SU-DHL-6 (cell line): ENCODE measurements around the gene HOXC12.

ENCODE experiments used
- H2AFZ ChIP-seq: fragments of 200-600 bp; sonication (generic); 2 replicates; pipeline ENCODE4 v1.6.1; 2014; ENCODE audit warnings: low read depth, mild to moderate bottlenecking, moderate library complexity, mixed read lengths, antibody characterized with exemption, low read length; ENCODE audit not compliant: severe bottlenecking
- H3F3A ChIP-seq: fragments of 200-600 bp; shearing (Covaris generic); 2 replicates; pipeline ENCODE4 v1.6.0; 2016; ENCODE audit warnings: antibody characterized with exemption, mild to moderate bottlenecking; ENCODE audit not compliant: insufficient read depth
- H3K27ac ChIP-seq: fragments of 200-600 bp; sonication (generic); 2 replicates; pipeline ENCODE4 v1.5.1; 2016; ENCODE audit warnings: low read depth, mild to moderate bottlenecking, low read length, moderate library complexity, mixed read lengths
- H3K27me3 ChIP-seq: fragments of 200-600 bp; sonication (generic), shearing (Covaris generic); 2 replicates; pipeline ENCODE4 v1.6.0; 2014; ENCODE audit warnings: mild to moderate bottlenecking, low read length
- H3K36me3 ChIP-seq: fragments of 200-600 bp; sonication (generic); 2 replicates; pipeline ENCODE4 v1.6.1; 2014; ENCODE audit warnings: mild to moderate bottlenecking, low read length, mixed read lengths
- H3K4me2 ChIP-seq: fragments of 300-600, 200-600 bp; shearing (Covaris generic), sonication (generic); 2 replicates; pipeline ENCODE4 v1.6.0; 2014; ENCODE audit warnings: low read length, low read depth, mild to moderate bottlenecking; ENCODE audit not compliant: poor library complexity, severe bottlenecking
- H3K4me3 ChIP-seq: fragments of 200-600 bp; sonication (generic); 2 replicates; pipeline ENCODE4 v1.5.1; 2014; ENCODE audit warnings: antibody characterized with exemption, low read length, mild to moderate bottlenecking, mixed read lengths; ENCODE audit not compliant: insufficient read depth, poor library complexity, severe bottlenecking
- H3K79me2 ChIP-seq: fragments of 200-600 bp; sonication (generic); 2 replicates; pipeline ENCODE4 v1.6.1; 2014; ENCODE audit warnings: mild to moderate bottlenecking, low read length, moderate library complexity; ENCODE audit not compliant: insufficient read depth
- H3K9ac ChIP-seq: fragments of 200-600 bp; sonication (generic); 2 replicates; pipeline ENCODE4 v1.7.0; 2014; ENCODE audit warnings: mild to moderate bottlenecking, low read length
- H3K9me2 ChIP-seq: fragments of 200-600 bp; sonication (generic); replicated peaks from 2 replicates; pipeline ENCODE4 v1.6.1; 2014; ENCODE audit warnings: low read length; ENCODE audit not compliant: insufficient read depth
- H3K9me3 ChIP-seq: fragments of 200-600 bp; sonication (generic); 2 replicates; pipeline ENCODE4 v1.6.1; 2014; ENCODE audit warnings: low read length, mixed read lengths; ENCODE audit not compliant: insufficient read depth
- H4K20me1 ChIP-seq: fragments of 200-600 bp; sonication (generic); 2 replicates; pipeline ENCODE4 v1.6.1; 2014; ENCODE audit warnings: low read depth, mild to moderate bottlenecking, antibody characterized with exemption, low read length, moderate library complexity, mixed read lengths
- CTCF ChIP-seq: fragments of 200-600 bp; sonication (generic); IDR thresholded peaks from one replicate; pipeline ENCODE4 v1.5.1; 2017; ENCODE audit warnings: antibody characterized with exemption, mild to moderate bottlenecking, low read length, moderate library complexity; ENCODE audit not compliant: insufficient read depth, poor library complexity, severe bottlenecking
- EZH2phosphoT487 ChIP-seq: fragments of 200-600 bp; sonication (generic), shearing (Covaris generic); conservative IDR thresholded peaks from 2 replicates; pipeline ENCODE4 v1.6.1; 2018; ENCODE audit warnings: mild to moderate bottlenecking, antibody characterized with exemption, low read length, moderate library complexity, mixed read lengths

HOXC12 gene

GRCh38 chr12:53977596-53978445 is 23.1 kb downstream of the HOXC12 start:
- H3K27me3 ChIP-seq, result no peaks in the 10 kb centered on the region
- no peak overlapping the region for H3K27ac ChIP-seq
- no peak overlapping the region for H3K4me2 ChIP-seq
- no peak for TF ChIP-seq EZH2phosphoT487
- TF ChIP-seq CTCF, result no peak
- no peaks in the 10 kb centered on the region for H3K79me2 ChIP-seq
- H3K9ac ChIP-seq, result no peak overlapping the region
- no peaks in the 10 kb centered on the region for H4K20me1 ChIP-seq
- H3K4me3 ChIP-seq, result no peak overlapping the region
- no peaks in the 10 kb centered on the region for H3K9me2 ChIP-seq
- H2AFZ ChIP-seq, result no peak overlapping the region
- H3K9me3 ChIP-seq, result no peaks in the 10 kb centered on the region
- no peaks in the 10 kb centered on the region for H3K36me3 ChIP-seq
- no peaks in the 10 kb centered on the region for H3F3A ChIP-seq

GRCh38 chr12:53978477-53979356 is 24.0 kb downstream of the HOXC12 start:
- no peaks in the 10 kb centered on the region for H4K20me1 ChIP-seq
- TF ChIP-seq EZH2phosphoT487, result no peak
- TF ChIP-seq CTCF, result no peak
- no peaks in the 10 kb centered on the region for H3F3A ChIP-seq
- H3K36me3 ChIP-seq, result no peaks in the 10 kb centered on the region
- H3K27ac ChIP-seq, result no peak overlapping the region
- no peaks in the 10 kb centered on the region for H3K9me2 ChIP-seq
- H3K27me3 ChIP-seq, result no peaks in the 10 kb centered on the region
- H3K9me3 ChIP-seq, result no peaks in the 10 kb centered on the region
- no peak overlapping the region for H3K4me2 ChIP-seq
- H3K9ac ChIP-seq, result no peak overlapping the region
- H2AFZ ChIP-seq, result no peak overlapping the region
- no peaks in the 10 kb centered on the region for H3K79me2 ChIP-seq
- no peak overlapping the region for H3K4me3 ChIP-seq

- Histone ChIP-seq H3K27ac (no peak overlapping the region), H3F3A (no peaks in the 10 kb centered on the region), H3K4me3 (no peak overlapping the region), H2AFZ (no peak overlapping the region), H3K79me2 (no peaks in the 10 kb centered on the region), H4K20me1 (no peaks in the 10 kb centered on the region), H3K9me3 (no peaks in the 10 kb centered on the region), H3K27me3 (no peaks in the 10 kb centered on the region), H3K9me2 (no peaks in the 10 kb centered on the region), H3K36me3 (no peaks in the 10 kb centered on the region), H3K9ac (no peak overlapping the region), H3K4me2 (no peak overlapping the region)
- TF ChIP-seq EZH2phosphoT487, result no peak
- TF ChIP-seq CTCF, result no peak
These were observed 25.6 kb downstream of the HOXC12 start for GRCh38 chr12:53980104-53980801.
